ENCODE results near the gene ITGAD. TPM values are rescaled to one million over a fixed set of nuclear protein-coding genes. Genes with fewer than 3 reads are reported as not detected.
A peak's percentile ranks its signal among the peaks of the same experiment; 100 is the strongest.
"Not testable (repeated sequence)": the region's sequence is repeated elsewhere in the genome, so short reads cannot be mapped to it uniquely, and the experiment has no call there.

Gene ITGAD
- total RNA-seq, 1 experiment from 2014 or later, result not detected

GRCh38 chr16:31441956-31442355 is 48.8 kb downstream of the ITGAD start:
- Mint-ChIP-seq H3K36me3 (no peaks in the 10 kb centered on the region), H3K27ac (no peak overlapping the region), H3K4me1 (no peaks in the 10 kb centered on the region; the same call in 1 of the 2 replicates), H3K27me3 (ENCODE audit: low read depth) (peaks cover 5% of the 10 kb centered on the region), H3K9me3 (no peaks in the 10 kb centered on the region), H3K4me3 (peak overlapping the region; percentile 79)
- CTCF ChIA-PET, result interaction anchor here (0.6 to 2.5 kb wide), 16 partner anchors 10 to 1668 kb away, joined by 3 to 20 read pairs (median 6); partner anchors contain the start of genes HSD3B7, KAT8, PYCARD and PYDC1
- DNase-seq (ENCODE audit: low spot score), result no peak
- TF ChIP-seq NR1H2 (CRISPR knock-in tag; IDR thresholded peaks at IDR 0.05) (no peak), CREM (CRISPR knock-in tag; IDR thresholded peaks at IDR 0.05) (no peak), NFE2L1 (CRISPR knock-in tag; IDR thresholded peaks at IDR 0.05) (no peak), NFYB (CRISPR knock-in tag; conservative IDR thresholded peaks at IDR 0.05; ENCODE audit: low read depth) (no peak), ZNF423 (CRISPR knock-in tag; IDR thresholded peaks at IDR 0.05) (no peak), GABPB1 (CRISPR knock-in tag; IDR thresholded peaks at IDR 0.05) (no peak), ATF6 (CRISPR knock-in tag; IDR thresholded peaks at IDR 0.05) (no peak), ZNF281 (CRISPR knock-in tag; IDR thresholded peaks at IDR 0.05) (no peak), FOXP4 (CRISPR knock-in tag; IDR thresholded peaks at IDR 0.05) (no peak), ZSCAN18 (CRISPR knock-in tag; IDR thresholded peaks at IDR 0.05) (no peak), ZNF232 (CRISPR knock-in tag; IDR thresholded peaks at IDR 0.05) (no peak), GTF2I (CRISPR knock-in tag; conservative IDR thresholded peaks at IDR 0.05) (no peak), EMX1 (CRISPR knock-in tag; IDR thresholded peaks at IDR 0.05) (no peak), ATF3 (CRISPR knock-in tag; conservative IDR thresholded peaks at IDR 0.05) (no peak), E2F4 (CRISPR knock-in tag; IDR thresholded peaks at IDR 0.05; ENCODE audit: borderline replicate concordance, low read depth) (no peak), ZBTB21 (CRISPR knock-in tag; IDR thresholded peaks at IDR 0.05; ENCODE audit: borderline replicate concordance) (no peak), TP53 (CRISPR knock-in tag; IDR thresholded peaks at IDR 0.05) (no peak), JAZF1 (CRISPR knock-in tag; IDR thresholded peaks at IDR 0.05) (no peak), SP1 (CRISPR knock-in tag; conservative IDR thresholded peaks at IDR 0.05) (no peak), ZNF219 (CRISPR knock-in tag; IDR thresholded peaks at IDR 0.05; ENCODE audit: borderline replicate concordance) (no peak)
- POLR2A ChIA-PET, result interaction anchor here (1.0 to 1.3 kb wide), 2 partner anchors 15 to 17 kb away, joined by 3 to 6 read pairs; partner anchors contain the start of gene ARMC5
- ATAC-seq, result no peak

GRCh38 chr16:31445931-31446330 is 52.8 kb downstream of the ITGAD start:
- ChIA-PET POLR2A (interaction anchor here (0.7 kb wide), 1 partner anchor 403 kb away, joined by 3 read pairs; no protein-coding TSS in a partner anchor), CTCF (interaction anchor here (0.8 kb wide), 1 partner anchor 14 kb away, joined by 3 read pairs; the partner anchor contains the start of gene ARMC5)
- H3K27ac Mint-ChIP-seq; H3K36me3 Mint-ChIP-seq; H3K27me3 Mint-ChIP-seq (ENCODE audit: low read depth); ATAC-seq; DNase-seq (ENCODE audit: low spot score); H3K9me3 Mint-ChIP-seq; H3K4me1 Mint-ChIP-seq; H3K4me3 Mint-ChIP-seq: not testable (repeated sequence)
